ENCODE measurements around the gene OTULIN. TPM values are rescaled to one million over a fixed set of nuclear protein-coding genes. Genes with fewer than 3 reads are reported as not detected.
A peak's percentile ranks its signal among the peaks of the same experiment; 100 is the strongest.

The OTULIN gene
- polyA plus RNA-seq, 1 of the 3 experiments (the other 2 are of a cell fraction), result 6.6 TPM

GRCh38 chr5:14666357-14666756 is 1.8 kb downstream of the OTULIN start:
- Histone ChIP-seq H3K9ac (no peak overlapping the region), H3F3A (replicated peaks; ENCODE audit: insufficient read depth) (peaks cover 5% of the 10 kb centered on the region), H3K36me3 (replicated peaks in 1 of 2; ENCODE audit: control insufficient read depth in 1 of 2, insufficient read depth in 2 of 2, low read length in 1 of 2) (peaks cover 0 to 6% of the 10 kb centered on the region in 2 experiments), H3K9me2 (no peaks in the 10 kb centered on the region), H3K27ac (ENCODE audit: low read depth in 2 of 2, low read length in 1 of 2) (no peak overlapping the region), H3K4me1 (ENCODE audit: control insufficient read depth in 1 of 2, insufficient read depth in 2 of 2, low read depth in 1 of 2, low read length in 1 of 2) (peaks cover 21% of the 10 kb centered on the region in 2 experiments; a peak in 3 of 4 replicates), H3K4me2 (peak overlapping the region; percentile 91), H4K20me1 (ENCODE audit: insufficient read depth) (peaks cover 55% of the 10 kb centered on the region), H3K9me3 (no peaks in the 10 kb centered on the region), H3K79me2 (ENCODE audit: insufficient read depth) (peaks cover 78% of the 10 kb centered on the region), H3K4me3 (ENCODE audit: low read depth in 2 of 2, low read length in 1 of 2) (peak overlapping the region in 1 of 2 experiments; percentile 96; a peak in 1 of 4 replicates), H3K27me3 (ENCODE audit: insufficient read depth) (no peaks in the 10 kb centered on the region), H2AFZ (ENCODE audit: low read depth) (no peak overlapping the region)
- WGBS (ENCODE audit: low lambda C conversion rate), result 88% methylated on average over 2 of the region's 2 CpGs
- ChIA-PET CTCF (interaction anchor here (0.7 to 1.3 kb wide), 4 partner anchors 9 to 302 kb away, joined by 3 to 4 read pairs (median 3); no protein-coding TSS in a partner anchor), POLR2A (no interaction called here)
- no peak for TF ChIP-seq SMC3 (IDR thresholded peaks at IDR 0.05; ENCODE audit: low read depth, low read length)
- no peak for TF ChIP-seq TCF12 (IDR thresholded peaks at IDR 0.05)
- TF ChIP-seq TEAD4 (IDR thresholded peaks at IDR 0.05; ENCODE audit: borderline replicate concordance, insufficient read depth), result no peak
- TF ChIP-seq IRF3 (IDR thresholded peaks at IDR 0.05; ENCODE audit: low read depth, low read length), result no peak
- TF ChIP-seq PBX3 (IDR thresholded peaks at IDR 0.05), result 0 out of 2 replicates have a peak, but pooled peaks have one; percentile 10
- DNase-seq, result no peak

GRCh38 chr5:14667290-14667689 is 2.8 kb downstream of the OTULIN start:
- peaks cover 24 to 26% of the 10 kb centered on the region in 2 experiments; a peak in 3 of 4 replicates for H3K4me1 ChIP-seq (ENCODE audit: control insufficient read depth in 1 of 2, insufficient read depth in 2 of 2, low read depth in 1 of 2, low read length in 1 of 2)
- H3K9me2 ChIP-seq, result no peaks in the 10 kb centered on the region
- no peak overlapping the region for H2AFZ ChIP-seq (ENCODE audit: low read depth)
- no peak overlapping the region for H3K4me3 ChIP-seq (ENCODE audit: low read depth in 2 of 2, low read length in 1 of 2)
- H3F3A ChIP-seq (replicated peaks; ENCODE audit: insufficient read depth), result peaks cover 5% of the 10 kb centered on the region
- peaks cover 65% of the 10 kb centered on the region for H4K20me1 ChIP-seq (ENCODE audit: insufficient read depth)
- WGBS (ENCODE audit: low lambda C conversion rate), result 92% methylated on average over 8 of the region's 8 CpGs
- ChIA-PET CTCF (interaction anchor here (0.8 to 1.3 kb wide), 5 partner anchors 14 to 439 kb away, joined by 3 to 4 read pairs (median 3); no protein-coding TSS in a partner anchor), POLR2A (no interaction called here)
- H3K27ac ChIP-seq (ENCODE audit: low read depth in 2 of 2, low read length in 1 of 2), result no peak overlapping the region
- peaks cover 0 to 6% of the 10 kb centered on the region in 2 experiments for H3K36me3 ChIP-seq (replicated peaks in 1 of 2; ENCODE audit: control insufficient read depth in 1 of 2, insufficient read depth in 2 of 2, low read length in 1 of 2)
- no peaks in the 10 kb centered on the region for H3K27me3 ChIP-seq (ENCODE audit: insufficient read depth)
- no peak for DNase-seq
- H3K4me2 ChIP-seq, result no peak overlapping the region
- peaks cover 88% of the 10 kb centered on the region for H3K79me2 ChIP-seq (ENCODE audit: insufficient read depth)
- no peak overlapping the region for H3K9ac ChIP-seq
- H3K9me3 ChIP-seq, result no peaks in the 10 kb centered on the region
- TF ChIP-seq USF1 (IDR thresholded peaks at IDR 0.05; ENCODE audit: borderline replicate concordance, low read depth), result no peak
- no peak for TF ChIP-seq FOXM1 (IDR thresholded peaks at IDR 0.05; ENCODE audit: low read depth)
- TF ChIP-seq ZBTB33 (IDR thresholded peaks at IDR 0.05; ENCODE audit: borderline replicate concordance, low read depth), result no peak
- TF ChIP-seq MXI1 (IDR thresholded peaks at IDR 0.05; ENCODE audit: low read depth, low read length), result no peak
- no peak for TF ChIP-seq PBX3 (IDR thresholded peaks at IDR 0.05)
- TF ChIP-seq REST (IDR thresholded peaks at IDR 0.05; ENCODE audit: low read depth, low read length), result no peak
- no peak for TF ChIP-seq MEF2A (IDR thresholded peaks at IDR 0.05; ENCODE audit: borderline replicate concordance, low read depth)
- TF ChIP-seq GATA2 (CRISPR knock-in tag; IDR thresholded peaks at IDR 0.05), result no peak
- no peak for TF ChIP-seq CHD2 (IDR thresholded peaks at IDR 0.05; ENCODE audit: low read length, partially characterized antibody)
- no peak for TF ChIP-seq SIN3A (IDR thresholded peaks at IDR 0.05; ENCODE audit: borderline replicate concordance, low read depth, low read length)
- TF ChIP-seq RXRA (IDR thresholded peaks at IDR 0.05; ENCODE audit: borderline replicate concordance, low read depth), result no peak
- TF ChIP-seq YY1 (IDR thresholded peaks at IDR 0.05; ENCODE audit: low read depth), result no peak
- TF ChIP-seq RAD21 (IDR thresholded peaks at IDR 0.05; ENCODE audit: low read length), result no peak

All from SK-N-SH (cell line).